ENCODE data around the gene TCF19.

TCF19 gene

GRCh38 chr6:31158140-31158862 lies at the start of gene TCF19:
Gene TCF19 (plus strand): TSS chr6:31158589. CDS start chr6:31159470, 881 bp downstream.
- peak; percentile 100 for DNase-seq

DNA sequence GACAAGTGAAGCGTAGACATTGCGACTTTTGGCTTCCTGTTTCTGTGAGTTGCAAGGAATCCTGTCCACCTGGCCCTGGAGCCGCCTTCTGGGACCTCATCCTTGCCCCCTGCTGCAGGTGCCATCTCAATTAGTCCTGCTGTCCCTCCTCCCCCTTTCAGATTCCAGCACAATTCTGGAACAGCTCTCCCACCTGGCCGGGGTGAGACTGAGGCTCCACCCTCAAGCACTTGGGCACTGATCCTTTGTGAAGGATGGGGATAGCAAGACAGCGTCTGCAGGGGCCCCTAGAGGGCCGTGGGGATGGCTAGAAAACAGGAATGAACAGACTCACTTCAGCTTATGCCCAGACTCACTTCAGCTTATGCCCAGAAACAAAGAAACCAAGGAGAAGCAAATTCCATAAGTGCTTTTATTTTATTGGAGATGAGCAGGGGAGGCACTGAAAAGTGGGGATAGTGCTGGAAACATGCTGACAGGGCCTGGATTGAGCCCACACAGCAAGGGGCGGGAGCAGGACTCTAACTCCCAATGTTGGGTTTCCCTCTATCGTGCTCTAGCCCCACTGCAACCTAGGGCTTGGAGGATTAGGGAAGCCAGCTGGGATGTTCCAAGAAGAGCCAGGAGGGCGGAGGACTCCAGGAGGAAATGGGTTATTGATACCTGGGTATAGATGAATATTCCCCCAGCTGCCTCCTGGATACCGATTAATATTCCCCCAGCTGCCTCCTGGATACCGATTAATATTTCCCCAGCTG lies 47.4 kb upstream of the TCF19 start:
- DNase-seq, result no peak

DNA sequence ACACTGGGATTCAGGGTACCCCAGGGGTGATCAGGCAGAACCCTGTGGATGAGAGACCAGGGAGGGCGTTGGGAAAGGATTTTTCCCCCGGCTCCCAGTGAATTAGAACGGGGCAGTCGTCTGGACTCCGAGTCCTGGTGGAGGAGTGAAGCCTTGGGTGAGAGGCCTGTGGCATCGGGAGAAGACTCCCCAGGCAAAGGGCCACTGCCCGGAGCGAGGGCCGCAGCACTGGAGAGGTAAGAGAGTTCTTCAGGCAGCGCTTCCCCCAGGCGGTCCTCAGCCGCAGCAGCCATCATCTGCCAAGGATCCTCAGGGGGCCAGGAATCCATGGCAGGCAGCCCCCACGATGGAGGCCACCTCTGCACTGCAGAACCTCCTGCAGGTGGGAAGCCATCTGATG lies 46.7 kb upstream of the TCF19 start:
- DNase-seq, result no peak

GRCh38 chr6:31112478-31112877 lies 45.9 kb upstream of the TCF19 start, which contains the start of gene C6orf15:
Gene C6orf15 (minus strand): TSS chr6:31112575. CDS start chr6:31112555, 20 bp downstream.
- DNase-seq, result no peak

- DNase-seq, result peak; percentile 72
Observed at GRCh38 chr6:31113861-31114540, 44.4 kb upstream of the TCF19 start.

DNA sequence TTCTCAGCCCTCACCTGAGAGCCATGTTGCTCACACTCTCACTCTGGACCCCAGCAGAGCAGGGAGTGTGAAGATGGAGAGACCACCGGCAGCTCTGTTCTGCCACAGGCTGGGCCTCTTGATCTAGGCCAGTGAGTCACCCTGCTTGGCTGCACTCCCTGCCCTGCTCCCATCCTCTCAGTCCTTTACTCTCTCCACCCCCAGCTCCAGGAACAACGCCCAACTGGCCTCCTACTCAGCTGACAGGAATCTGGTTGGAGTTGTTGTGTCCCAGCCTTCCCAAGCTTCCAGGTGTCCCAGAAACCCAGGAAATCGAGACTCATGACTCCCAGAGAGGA lies 43.9 kb upstream of the TCF19 start, which contains the start of gene PSORS1C1:
Gene PSORS1C1, plus strand, starts transcription at position 260 of the 338 bp plus-strand sequence. CDS start 14,833 bp downstream, outside the sequence.
- DNase-seq, result peak; percentile 81

DNA sequence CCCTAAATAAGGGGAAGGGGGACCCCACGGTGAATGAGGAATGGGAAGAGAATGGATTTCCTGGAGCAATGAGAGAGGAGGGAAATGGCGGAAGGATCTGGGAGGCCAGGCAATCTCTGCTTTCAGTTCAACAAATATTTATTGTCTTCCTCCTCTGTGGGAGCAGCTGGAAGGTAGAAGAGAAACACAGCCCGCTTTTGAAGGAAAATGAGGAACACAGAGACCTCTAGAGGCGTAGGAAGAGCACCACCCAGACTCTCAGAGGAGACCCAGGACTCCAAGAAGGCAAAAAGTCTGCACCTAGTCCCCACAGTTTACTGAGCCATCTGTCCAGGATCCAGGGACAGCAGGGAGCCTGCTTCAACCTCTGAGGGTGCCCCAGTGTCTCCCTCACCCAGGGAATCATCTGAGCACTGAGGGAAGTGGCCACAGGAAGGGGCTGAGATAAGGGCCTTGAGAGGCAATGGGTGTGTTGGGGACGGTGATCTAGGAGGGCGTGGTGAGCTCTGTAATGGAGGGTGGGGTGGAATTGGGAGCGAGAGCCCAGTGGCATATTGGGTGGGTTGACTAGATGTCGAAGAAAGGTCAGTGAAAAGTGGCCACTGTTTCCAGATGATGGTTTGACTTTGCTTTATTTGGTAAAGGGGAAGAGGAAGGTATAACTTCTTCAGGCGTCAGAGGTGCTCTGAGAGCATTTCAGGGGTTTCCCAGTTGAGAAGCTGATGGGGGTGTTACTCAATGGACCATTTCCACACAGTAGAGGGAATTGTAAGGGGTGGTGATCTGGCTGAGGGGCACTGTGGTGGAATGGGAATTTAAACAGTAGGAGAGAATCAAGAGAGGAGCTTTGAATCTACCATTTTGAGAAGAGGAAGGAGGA lies 43.2 kb upstream of the TCF19 start:
- DNase-seq, result no peak

DNA sequence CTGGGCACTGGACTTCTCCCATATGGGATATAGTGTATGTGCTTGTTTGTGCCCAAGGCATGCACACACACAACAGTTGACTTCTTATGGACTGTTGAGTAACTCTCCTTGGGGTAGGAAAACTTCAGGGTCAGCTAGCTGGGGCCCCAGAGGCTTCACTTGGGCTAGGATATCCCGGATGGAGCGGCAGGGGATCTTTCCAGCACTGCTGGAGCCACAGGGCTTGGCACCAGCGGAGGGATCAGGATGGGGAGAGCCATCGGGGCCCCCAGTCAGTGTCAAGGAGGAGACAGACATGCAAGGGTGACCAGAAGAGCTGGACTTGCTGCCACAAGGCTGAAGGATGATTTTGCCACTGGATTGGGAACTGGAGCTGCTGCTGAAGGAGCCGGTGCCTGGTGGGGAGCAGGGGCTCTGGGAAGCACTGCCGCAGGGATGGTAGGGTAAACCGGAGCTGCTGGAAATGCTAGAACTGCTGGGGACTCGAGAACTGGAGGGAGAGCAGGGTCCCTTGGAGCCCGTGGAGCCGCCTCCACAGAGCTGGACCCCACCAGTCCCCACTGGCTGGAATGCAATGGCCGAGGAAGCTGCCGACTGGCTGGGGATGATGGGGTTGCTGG lies 42.3 kb upstream of the TCF19 start:
- no peak for DNase-seq

DNA sequence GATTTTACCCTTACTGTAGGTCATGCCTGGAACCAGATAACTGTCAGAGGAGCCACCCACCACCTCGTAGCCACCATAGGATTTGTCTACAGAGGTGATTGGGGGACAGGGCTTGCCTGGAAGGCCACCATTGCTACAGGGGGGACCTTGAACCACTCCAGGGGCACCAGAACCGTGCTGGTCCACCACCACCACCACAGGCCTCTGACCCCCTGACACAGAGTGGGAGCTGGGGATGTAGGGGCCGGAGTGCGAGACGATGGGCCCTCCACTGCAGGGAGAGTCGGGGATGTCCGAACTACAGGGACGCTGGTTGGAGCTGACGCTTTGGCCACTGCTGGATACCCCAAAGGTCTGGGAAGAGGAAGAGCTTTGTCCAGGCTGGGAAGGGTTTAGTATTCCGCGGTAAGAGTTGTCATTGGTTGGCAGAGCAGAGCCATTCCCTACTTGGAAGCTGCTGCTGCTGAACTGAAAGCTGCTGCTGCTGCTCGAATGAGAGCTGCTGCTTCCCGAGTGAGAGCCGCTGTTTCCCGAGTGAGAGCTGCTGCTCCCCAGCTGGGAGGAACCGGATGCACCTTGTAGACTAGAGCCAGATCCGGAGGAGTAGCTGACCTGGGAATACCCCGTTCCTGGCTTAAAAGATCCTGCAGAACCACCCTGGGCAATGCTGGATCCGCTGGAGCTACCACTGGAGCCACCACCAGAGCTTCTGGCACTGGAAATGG lies 41.6 kb upstream of the TCF19 start:
- DNase-seq, result peak; percentile 51

DNA sequence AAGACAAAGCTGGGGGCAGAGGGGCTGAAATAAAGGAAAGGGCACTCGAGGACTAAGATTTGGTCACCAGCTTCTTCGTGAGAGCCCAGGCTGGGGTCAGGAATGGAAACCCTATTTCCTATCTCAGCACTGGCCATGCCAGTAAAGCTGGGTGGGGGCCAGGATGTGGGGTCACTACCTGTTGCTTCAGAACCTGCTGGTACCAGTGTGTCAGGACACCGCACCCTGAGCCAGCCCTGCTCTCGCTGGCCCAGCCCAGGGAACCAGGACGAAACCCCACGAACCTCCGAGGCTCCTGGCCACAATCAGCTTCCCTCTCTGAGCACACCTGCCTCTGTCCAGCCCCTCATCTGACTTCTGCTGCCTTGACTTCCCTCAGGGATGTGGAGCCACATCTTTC lies 40.2 kb upstream of the TCF19 start:
- DNase-seq, result no peak

- no peak for DNase-seq
Observed at GRCh38 chr6:31120151-31120915, 38.1 kb upstream of the TCF19 start, which contains the start of gene CDSN. Gene CDSN (minus strand): TSS chr6:31120446. CDS start chr6:31120419, 27 bp downstream.

DNA sequence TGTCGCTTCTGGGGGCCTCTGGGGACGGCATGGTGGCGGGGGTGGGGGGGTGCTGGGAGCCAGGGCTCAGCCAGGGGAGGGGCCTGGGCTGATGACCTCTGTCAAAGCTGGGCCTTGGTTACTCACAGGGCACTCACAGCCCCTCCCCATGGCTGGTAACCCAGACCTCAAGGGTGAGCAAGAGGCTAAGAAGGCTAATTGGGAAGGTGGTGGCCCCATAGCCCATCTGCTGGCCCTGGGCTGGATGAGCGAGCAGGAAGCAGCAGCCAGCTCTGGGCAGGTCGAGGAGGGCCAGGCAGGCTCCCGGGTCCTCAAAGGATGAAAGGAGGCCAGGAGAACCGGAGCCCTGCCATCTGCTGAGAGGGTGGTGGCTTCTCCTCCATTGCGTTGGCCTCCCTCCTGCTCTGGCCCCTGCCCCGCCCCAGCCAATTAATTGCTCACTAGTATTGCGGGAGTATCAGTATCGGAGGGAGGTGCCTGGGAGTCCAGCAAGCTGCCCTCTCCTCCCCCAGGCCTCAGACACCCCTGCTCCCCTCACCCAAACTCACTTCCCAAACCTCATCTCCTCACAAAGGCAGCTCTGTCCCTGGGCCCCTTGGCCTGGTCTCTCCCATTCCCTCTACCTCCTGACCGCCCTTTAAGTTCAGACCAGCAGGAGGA lies 37.1 kb upstream of the TCF19 start:
- no peak for DNase-seq

DNA sequence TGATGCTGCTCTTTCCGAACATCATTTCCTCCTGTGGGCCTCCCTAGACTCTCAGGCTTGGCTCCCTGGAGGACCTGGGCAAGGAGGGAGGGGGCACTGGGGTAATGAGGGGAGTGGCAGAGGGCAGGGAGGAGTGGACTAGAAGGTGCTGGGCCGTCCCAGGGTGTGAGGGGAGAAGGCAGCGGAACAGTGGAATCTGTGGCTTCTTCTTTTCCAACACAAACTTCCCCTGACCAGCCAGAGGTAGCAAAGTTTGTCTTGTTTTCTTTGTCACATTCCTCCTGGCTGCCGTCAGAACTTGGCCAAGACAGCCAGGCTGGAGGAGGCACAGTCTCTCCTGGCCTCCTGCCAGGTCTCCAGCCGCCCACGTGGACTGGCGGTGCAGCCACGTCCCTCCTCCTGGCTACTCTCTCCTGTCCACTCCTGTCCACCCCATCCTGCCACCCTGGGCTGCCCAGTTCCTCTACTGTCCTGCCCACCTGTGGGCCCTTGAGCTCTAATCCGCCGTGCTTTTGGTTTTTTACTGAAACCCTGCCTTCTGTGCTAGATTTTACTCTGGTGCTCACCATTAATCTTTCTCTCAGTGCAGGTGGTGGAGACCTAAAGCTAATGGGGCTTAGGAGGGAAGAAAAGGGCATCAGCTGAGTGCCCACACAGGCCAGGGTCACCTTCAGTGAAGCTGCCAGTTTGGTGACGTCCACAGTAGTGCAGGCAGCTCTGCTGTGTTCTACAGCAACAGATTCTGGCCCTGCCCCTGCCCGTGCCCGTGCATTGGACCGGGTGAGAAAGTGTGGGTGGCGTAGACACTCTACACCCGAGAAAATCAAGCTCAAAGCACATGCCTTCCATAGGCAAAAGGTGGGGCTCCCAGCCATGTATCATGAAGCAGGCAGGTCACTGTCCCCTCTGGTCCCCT lies 35.3 kb upstream of the TCF19 start:
- peak; percentile 88 for DNase-seq

GRCh38 chr6:31125162-31125561 lies 33.2 kb upstream of the TCF19 start:
- peak; percentile 85 for DNase-seq

GRCh38 chr6:31125586-31126363 lies 32.6 kb upstream of the TCF19 start:
- no peak for DNase-seq

GRCh38 chr6:31126396-31127175 lies 31.8 kb upstream of the TCF19 start:
- no peak for DNase-seq

GRCh38 chr6:31128093-31128676 lies 30.2 kb upstream of the TCF19 start:
- DNase-seq, result peak; percentile 46
